Measurements from ENCODE around the gene PI4KA. TPM values are rescaled to one million over a fixed set of nuclear protein-coding genes. Genes with fewer than 3 reads are reported as not detected.

PI4KA gene
- polyA plus RNA-seq, 3 donors: 74.5 to 84.6 (median 76.0) TPM

- no peak for DNase-seq
Measured at GRCh38 chr22:20885017-20885556, 26.5 kb upstream of the PI4KA start.

GRCh38 chr22:20884454-20884853 lies 25.8 kb upstream of the PI4KA start:
- no peak for DNase-seq

GRCh38 chr22:20882855-20883254 lies 24.2 kb upstream of the PI4KA start:
- no peak for DNase-seq

GRCh38 chr22:20881869-20882815 lies 23.5 kb upstream of the PI4KA start:
- no peak for DNase-seq

- DNase-seq: no peak
Measured at GRCh38 chr22:20881231-20881630, 22.6 kb upstream of the PI4KA start.

- no peak for DNase-seq
Measured at GRCh38 chr22:20877715-20878114, 19.1 kb upstream of the PI4KA start.

GRCh38 chr22:20875296-20875695 lies 16.7 kb upstream of the PI4KA start:
- no peak for DNase-seq

GRCh38 chr22:20873214-20873613 lies 14.6 kb upstream of the PI4KA start:
- no peak for DNase-seq

GRCh38 chr22:20869234-20869633 lies 10.6 kb upstream of the PI4KA start:
- DNase-seq: no peak

GRCh38 chr22:20868025-20868962 lies 9.7 kb upstream of the PI4KA start:
- DNase-seq: no peak

- peak; percentile 69 for DNase-seq
Measured at GRCh38 chr22:20867179-20868024, 8.8 kb upstream of the PI4KA start.

GRCh38 chr22:20866736-20867135 lies 8.1 kb upstream of the PI4KA start:
- no peak for DNase-seq

GRCh38 chr22:20865875-20866445 lies 7.3 kb upstream of the PI4KA start:
- no peak for DNase-seq

- no peak for DNase-seq
Measured at GRCh38 chr22:20865331-20865730, 6.7 kb upstream of the PI4KA start.

- no peak for DNase-seq
Measured at GRCh38 chr22:20864186-20864908, 5.7 kb upstream of the PI4KA start.

GRCh38 chr22:20863366-20863765 lies 4.8 kb upstream of the PI4KA start:
- DNase-seq: no peak

GRCh38 chr22:20862540-20862939 lies 3.9 kb upstream of the PI4KA start:
- no peak for DNase-seq

- no peak for DNase-seq
Measured at GRCh38 chr22:20859615-20860014, 1.0 kb upstream of the PI4KA start.

- DNase-seq: peak; percentile 88
Measured at GRCh38 chr22:20857838-20858614, 585 bp downstream of the PI4KA start.
